Measurements from ENCODE around the gene AMPD2. TPM values are rescaled to one million over a fixed set of nuclear protein-coding genes. Genes with fewer than 3 reads are reported as not detected.
"Not testable (repeated sequence)": the region's sequence is repeated elsewhere in the genome, so short reads cannot be mapped to it uniquely, and the experiment has no call there.

Gene AMPD2
- total RNA-seq, 5 donors from 2014 or later (not counting 1 experiment from before 2014, with no cell fraction given): 90.2 to 285 (median 100) TPM

GRCh38 chr1:109664671-109665070 lies 45.0 kb downstream of the AMPD2 start:
- H3K9me3 ChIP-seq: no peaks in the 10 kb centered on the region
- no peak overlapping the region for H3K27ac ChIP-seq (ENCODE audit: low read length)
- H3K27me3 ChIP-seq (replicated peaks in 1 of 2; ENCODE audit: control insufficient read depth in 2 of 2, extremely low read depth in 1 of 2, insufficient read depth in 2 of 2, low read length in 1 of 2): peaks cover 0 to 4% of the 10 kb centered on the region in 2 experiments
- no peak for DNase-seq
- H3K4me1 ChIP-seq (ENCODE audit: control insufficient read depth in 1 of 2, extremely low read depth in 1 of 2, insufficient read depth in 2 of 2, low read length in 2 of 2): peaks cover 6 to 18% of the 10 kb centered on the region in 2 experiments
- peaks cover 17 to 18% (median 17%) of the 10 kb centered on the region in 3 donors for H3K4me1 Mint-ChIP-seq
- no peaks in the 10 kb centered on the region for H3K36me3 Mint-ChIP-seq
- no peak overlapping the region for H3K27ac Mint-ChIP-seq
- ChIA-PET CTCF (no interaction called here), POLR2A (no interaction called here)
- H3K4me3 ChIP-seq (ENCODE audit: control insufficient read depth in 1 of 2, extremely low read depth in 1 of 2, low read length in 1 of 2): no peak overlapping the region
- ATAC-seq (replicated peaks in 1 of 4): no peak
- peaks cover 0 to 3% of the 10 kb centered on the region in 2 donors for H3K36me3 ChIP-seq (ENCODE audit: control insufficient read depth in 2 of 2, extremely low read depth in 1 of 2, insufficient read depth in 1 of 2, low read length in 1 of 2)
- no peak overlapping the region for H3K4me3 Mint-ChIP-seq
- H3K27me3 Mint-ChIP-seq: no peaks in the 10 kb centered on the region
- H3K9me3 Mint-ChIP-seq: no peaks in the 10 kb centered on the region
- WGBS (ENCODE audit: insufficient coverage): no CpG with 5 or more reads among the region's 1 CpG

GRCh38 chr1:109667452-109668122 lies 48.0 kb downstream of the AMPD2 start, which contains the start of gene GSTM2:
Gene GSTM2 (plus strand): TSS chr1:109668057. CDS start chr1:109668116, 59 bp downstream.
- ChIA-PET CTCF (no interaction called here), POLR2A (no interaction called here)
- H3K4me1 Mint-ChIP-seq: peaks cover 25 to 26% (median 25%) of the 10 kb centered on the region in 3 donors
- WGBS (ENCODE audit: insufficient coverage): 0% methylated on average over 1 of the region's 22 CpGs
- Histone ChIP-seq H3K27ac (ENCODE audit: low read length) (no peak within 1 kb of the TSS), H3K9me3 (no peaks in the 10 kb centered on the region), H3K36me3 (ENCODE audit: control insufficient read depth in 2 of 2, extremely low read depth in 1 of 2, insufficient read depth in 1 of 2, low read length in 1 of 2) (peaks cover 0 to 6% of the 10 kb centered on the region in 2 donors), H3K27me3 (replicated peaks in 1 of 2; ENCODE audit: control insufficient read depth in 2 of 2, extremely low read depth in 1 of 2, insufficient read depth in 2 of 2, low read length in 1 of 2) (peaks cover 0 to 4% of the 10 kb centered on the region in 2 experiments), H3K4me3 (ENCODE audit: control insufficient read depth in 1 of 2, extremely low read depth in 1 of 2, low read length in 1 of 2) (peak within 1 kb of the TSS; percentile 37 to 55), H3K4me1 (ENCODE audit: control insufficient read depth in 1 of 2, extremely low read depth in 1 of 2, insufficient read depth in 2 of 2, low read length in 2 of 2) (peaks cover 6 to 22% of the 10 kb centered on the region in 2 experiments)
- H3K4me3 Mint-ChIP-seq: peak within 1 kb of the TSS; percentile 69 to 84 (median 77)
- H3K27ac Mint-ChIP-seq: peak within 1 kb of the TSS; percentile 61 to 79
- DNase-seq (peak; percentile 59 to 93 (median 80)), ATAC-seq (replicated peaks in 1 of 4) (peak; percentile 98 to 100 (median 99))
- peaks cover 7% of the 10 kb centered on the region for H3K36me3 Mint-ChIP-seq
- no peaks in the 10 kb centered on the region for H3K9me3 Mint-ChIP-seq
- no peaks in the 10 kb centered on the region for H3K27me3 Mint-ChIP-seq

GRCh38 chr1:109668123-109668775 lies 48.6 kb downstream of the AMPD2 start:
- Histone ChIP-seq H3K27me3 (replicated peaks in 1 of 2; ENCODE audit: control insufficient read depth in 2 of 2, extremely low read depth in 1 of 2, insufficient read depth in 2 of 2, low read length in 1 of 2) (peaks cover 0 to 4% of the 10 kb centered on the region in 2 experiments), H3K4me3 (ENCODE audit: control insufficient read depth in 1 of 2, extremely low read depth in 1 of 2, low read length in 1 of 2) (peak overlapping the region; percentile 37 to 55), H3K9me3 (no peaks in the 10 kb centered on the region), H3K27ac (ENCODE audit: low read length) (no peak overlapping the region), H3K4me1 (ENCODE audit: control insufficient read depth in 1 of 2, extremely low read depth in 1 of 2, insufficient read depth in 2 of 2, low read length in 2 of 2) (peaks cover 6 to 22% of the 10 kb centered on the region in 2 experiments), H3K36me3 (ENCODE audit: control insufficient read depth in 2 of 2, extremely low read depth in 1 of 2, insufficient read depth in 1 of 2, low read length in 1 of 2) (peaks cover 0 to 6% of the 10 kb centered on the region in 2 donors)
- H3K27ac Mint-ChIP-seq: peak overlapping the region; percentile 61 to 79
- ChIA-PET POLR2A (no interaction called here), CTCF (no interaction called here)
- peak overlapping the region; percentile 69 to 84 (median 77) for H3K4me3 Mint-ChIP-seq
- ATAC-seq (replicated peaks in 1 of 4) (peak; percentile 37 to 50 (median 46)), DNase-seq (no peak)
- H3K27me3 Mint-ChIP-seq: no peaks in the 10 kb centered on the region
- peaks cover 10% of the 10 kb centered on the region for H3K36me3 Mint-ChIP-seq
- peaks cover 25 to 26% (median 25%) of the 10 kb centered on the region in 3 donors for H3K4me1 Mint-ChIP-seq
- H3K9me3 Mint-ChIP-seq: no peaks in the 10 kb centered on the region
- 21% methylated on average over 23 of the region's 26 CpGs for whole genome bisulfite sequencing (ENCODE audit: insufficient coverage)

GRCh38 chr1:109669246-109669948 lies 49.8 kb downstream of the AMPD2 start:
- Mint-ChIP-seq H3K27me3 (no peaks in the 10 kb centered on the region), H3K36me3 (peaks cover 10% of the 10 kb centered on the region), H3K27ac (peak overlapping the region; percentile 85 to 87), H3K4me1 (peaks cover 25 to 26% (median 25%) of the 10 kb centered on the region in 3 donors), H3K4me3 (peak overlapping the region; percentile 60 to 69 (median 64)), H3K9me3 (no peaks in the 10 kb centered on the region)
- DNase-seq (peak in 2 of 35 experiments; percentile 11 to 16), ATAC-seq (replicated peaks in 1 of 4) (no peak)
- POLR2A ChIA-PET: no interaction called here
- CTCF ChIA-PET: no interaction called here
- Histone ChIP-seq H3K4me1 (ENCODE audit: control insufficient read depth in 1 of 2, extremely low read depth in 1 of 2, insufficient read depth in 2 of 2, low read length in 2 of 2) (peaks cover 6 to 22% of the 10 kb centered on the region in 2 experiments), H3K9me3 (no peaks in the 10 kb centered on the region), H3K27me3 (replicated peaks in 1 of 2; ENCODE audit: control insufficient read depth in 2 of 2, extremely low read depth in 1 of 2, insufficient read depth in 2 of 2, low read length in 1 of 2) (peaks cover 0 to 4% of the 10 kb centered on the region in 2 experiments), H3K36me3 (ENCODE audit: control insufficient read depth in 2 of 2, extremely low read depth in 1 of 2, insufficient read depth in 1 of 2, low read length in 1 of 2) (peaks cover 0 to 6% of the 10 kb centered on the region in 2 donors), H3K4me3 (ENCODE audit: control insufficient read depth in 1 of 2, extremely low read depth in 1 of 2, low read length in 1 of 2) (no peak overlapping the region), H3K27ac (ENCODE audit: low read length) (no peak overlapping the region)
- WGBS (ENCODE audit: insufficient coverage): 77% methylated on average over 16 of the region's 22 CpGs

DNA sequence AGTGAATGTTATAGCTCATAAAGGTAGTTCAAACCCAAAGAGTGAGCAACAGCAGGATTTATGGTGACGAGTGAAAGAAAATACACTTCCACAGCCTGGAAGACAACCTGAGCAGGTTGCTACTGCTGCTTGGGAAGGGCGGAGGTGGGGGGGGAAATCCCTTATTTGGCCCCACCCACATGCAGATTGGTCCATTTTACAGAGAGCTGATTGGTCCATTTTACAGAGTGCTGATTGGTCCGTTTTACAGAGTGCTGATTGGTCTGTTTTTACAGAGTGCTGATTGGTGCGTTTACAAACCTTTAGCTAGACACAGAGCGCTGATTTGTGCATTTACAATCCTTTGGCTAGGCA lies 50.3 kb downstream of the AMPD2 start:
- POLR2A ChIA-PET; H3K27me3 ChIP-seq (replicated peaks in 1 of 2; ENCODE audit: control insufficient read depth in 2 of 2, extremely low read depth in 1 of 2, insufficient read depth in 2 of 2, low read length in 1 of 2); H3K27ac ChIP-seq (ENCODE audit: low read length); H3K4me3 ChIP-seq (ENCODE audit: control insufficient read depth in 1 of 2, extremely low read depth in 1 of 2, low read length in 1 of 2); H3K27me3 Mint-ChIP-seq; H3K36me3 ChIP-seq (ENCODE audit: control insufficient read depth in 2 of 2, extremely low read depth in 1 of 2, insufficient read depth in 1 of 2, low read length in 1 of 2); ATAC-seq (replicated peaks in 1 of 4); CTCF ChIA-PET; DNase-seq; H3K9me3 Mint-ChIP-seq; H3K9me3 ChIP-seq: not testable (repeated sequence)
- Mint-ChIP-seq H3K4me3 (peak overlapping the region; percentile 60 to 69 (median 64)), H3K4me1 (peaks cover 25 to 26% (median 25%) of the 10 kb centered on the region in 3 donors), H3K27ac (peak overlapping the region; percentile 85 to 87), H3K36me3 (peaks cover 10% of the 10 kb centered on the region)
- H3K4me1 ChIP-seq (ENCODE audit: control insufficient read depth in 1 of 2, extremely low read depth in 1 of 2, insufficient read depth in 2 of 2, low read length in 2 of 2): peaks cover 6 to 22% of the 10 kb centered on the region in 2 experiments
- 91% methylated on average over 1 of the region's 5 CpGs for WGBS (ENCODE audit: insufficient coverage)

- Histone ChIP-seq H3K27me3 (replicated peaks in 1 of 2; ENCODE audit: control insufficient read depth in 2 of 2, extremely low read depth in 1 of 2, insufficient read depth in 2 of 2, low read length in 1 of 2) (peaks cover 0 to 4% of the 10 kb centered on the region in 2 experiments), H3K4me3 (ENCODE audit: control insufficient read depth in 1 of 2, extremely low read depth in 1 of 2, low read length in 1 of 2) (no peak overlapping the region), H3K27ac (ENCODE audit: low read length) (no peak overlapping the region), H3K36me3 (ENCODE audit: control insufficient read depth in 2 of 2, extremely low read depth in 1 of 2, insufficient read depth in 1 of 2, low read length in 1 of 2) (peaks cover 0 to 6% of the 10 kb centered on the region in 2 donors), H3K9me3 (no peaks in the 10 kb centered on the region), H3K4me1 (ENCODE audit: control insufficient read depth in 1 of 2, extremely low read depth in 1 of 2, insufficient read depth in 2 of 2, low read length in 2 of 2) (peaks cover 6 to 22% of the 10 kb centered on the region in 2 experiments)
- Mint-ChIP-seq H3K9me3 (no peaks in the 10 kb centered on the region), H3K36me3 (peaks cover 10% of the 10 kb centered on the region), H3K27me3 (no peaks in the 10 kb centered on the region), H3K4me1 (peaks cover 25 to 26% (median 25%) of the 10 kb centered on the region in 3 donors), H3K27ac (peak overlapping the region in 1 of 2 donors; percentile 31), H3K4me3 (peak overlapping the region in 1 of 3 donors; percentile 12)
- CTCF ChIA-PET: interaction anchor here in 1 of 2 donors (0.6 kb wide), 1 partner anchor 23 kb away, joined by 4 read pairs; no protein-coding TSS in a partner anchor
- ATAC-seq (replicated peaks in 1 of 4) (no peak), DNase-seq (no peak)
- POLR2A ChIA-PET: no interaction called here
- WGBS (ENCODE audit: insufficient coverage): 86% methylated on average over 3 of the region's 5 CpGs
These were observed 51.4 kb downstream of the AMPD2 start for GRCh38 chr1:109671067-109671466.

Measured in T-cell (primary cell).